GM11168 (cell line): ENCODE results near the gene ZNF236.
"Not testable (repeated sequence)": the region's sequence is repeated elsewhere in the genome, so short reads cannot be mapped to it uniquely, and the experiment has no call there.

Source experiments
- in situ Hi-C: fragments of 300-500 bp; cut with MboI; formaldehyde crosslinking; loops from one replicate; pipeline ENCODE4 v1.12.0; 2022; ENCODE audit warnings: low sequenced_read_pairs; ENCODE audit not compliant: unreplicated experiment

The ZNF236 gene

DNA sequence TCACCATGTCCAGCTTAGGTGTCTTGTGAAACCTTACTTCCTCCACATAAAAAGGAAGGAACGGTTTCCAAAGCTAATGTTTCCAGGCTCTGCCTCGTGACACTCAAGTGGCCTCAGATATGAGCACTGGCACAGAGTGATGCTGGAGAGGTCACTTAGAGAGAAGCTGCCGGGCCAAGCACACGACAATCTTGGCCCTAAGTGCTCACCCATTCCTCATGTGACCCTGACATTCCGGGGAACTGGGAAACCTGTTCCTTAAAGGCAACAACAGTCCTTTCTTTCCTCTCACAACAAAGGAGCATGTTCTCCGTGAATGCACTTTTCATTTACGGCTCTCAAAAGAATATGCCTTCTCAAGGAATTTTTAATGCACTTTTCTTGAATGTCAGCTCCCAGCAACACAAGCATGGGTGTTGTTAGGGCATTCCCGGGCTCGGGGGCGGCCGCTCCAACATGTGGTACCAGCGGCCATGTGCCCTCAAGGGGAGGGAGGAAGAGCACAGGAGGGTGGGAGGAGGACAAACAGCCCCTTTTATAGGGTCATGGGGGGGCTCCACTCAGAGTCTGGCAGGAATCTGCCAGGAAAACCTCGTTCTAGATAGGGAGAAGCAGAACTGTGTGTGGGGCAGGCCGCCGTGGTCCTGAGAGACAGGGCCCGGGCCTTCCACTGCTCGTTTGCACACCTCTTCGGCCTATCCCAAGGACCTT is 191.6 kb downstream of the ZNF236 start:
- in situ Hi-C loops, result no loop called here

DNA sequence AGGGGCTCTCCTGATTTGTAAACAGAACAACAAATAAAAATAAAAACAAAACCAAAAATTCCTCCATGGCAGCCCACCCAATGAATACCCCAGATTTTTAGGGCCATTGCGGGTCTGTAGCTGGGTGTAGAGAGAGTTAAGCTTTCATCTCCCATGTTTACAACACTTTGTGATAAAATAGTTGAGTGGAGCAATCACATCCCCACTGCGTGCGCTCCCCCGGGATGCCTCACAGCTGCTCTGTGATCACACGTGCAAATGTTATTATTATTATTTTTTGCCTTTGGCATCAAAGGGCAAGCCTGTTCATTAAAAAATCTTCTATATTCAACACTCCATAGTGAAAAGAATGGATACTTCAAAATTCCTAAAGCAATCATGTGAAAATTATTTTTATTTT is 192.2 kb downstream of the ZNF236 start:
- in situ Hi-C loops, result no loop called here

GRCh38 chr18:77015169-77015568 is 192.8 kb downstream of the ZNF236 start:
- in situ Hi-C loops, result no loop called here

DNA sequence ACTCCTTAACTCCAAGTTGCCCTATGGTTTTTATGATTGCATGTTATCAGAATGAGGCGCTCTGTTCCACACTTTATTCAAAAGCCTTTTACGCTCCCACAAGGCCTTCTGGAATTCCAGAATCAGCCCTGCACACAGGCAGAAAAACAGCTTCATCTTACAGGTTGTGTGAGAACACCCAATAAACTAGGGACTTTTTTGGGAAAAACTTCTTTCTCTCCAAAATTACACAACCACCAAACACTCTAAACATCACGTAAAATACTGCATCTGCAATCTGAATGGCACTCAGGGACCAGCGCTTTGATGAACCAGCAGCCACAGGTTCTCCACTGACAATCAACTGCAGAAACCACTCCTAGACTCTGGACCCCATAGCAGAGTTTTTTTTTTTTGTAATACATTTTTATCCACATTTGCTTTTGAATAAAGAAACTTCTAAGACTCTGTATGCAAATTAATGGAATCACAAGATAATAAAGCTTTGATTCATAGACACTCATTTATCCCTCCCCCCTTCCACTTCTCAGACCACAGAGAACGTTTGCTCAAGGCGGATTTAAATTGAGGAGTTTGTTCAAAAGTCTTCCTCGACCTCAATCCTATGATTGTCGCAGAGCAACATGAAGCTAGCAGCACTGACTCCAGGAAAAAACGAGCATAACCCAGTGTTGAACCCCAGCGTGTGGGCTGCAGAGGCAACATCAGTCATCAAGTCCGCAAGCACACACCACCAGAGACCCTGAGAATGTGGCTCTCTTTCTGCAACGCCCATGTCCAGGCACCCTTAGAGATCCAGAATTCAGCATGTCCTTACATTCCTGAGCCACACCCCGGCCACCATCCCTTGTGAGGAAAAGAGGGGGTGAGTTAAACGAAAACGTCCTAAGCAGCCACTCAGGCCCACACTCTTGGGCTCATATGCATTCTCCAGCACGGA is 193.7 kb downstream of the ZNF236 start:
- in situ Hi-C loops, result no loop called here

DNA sequence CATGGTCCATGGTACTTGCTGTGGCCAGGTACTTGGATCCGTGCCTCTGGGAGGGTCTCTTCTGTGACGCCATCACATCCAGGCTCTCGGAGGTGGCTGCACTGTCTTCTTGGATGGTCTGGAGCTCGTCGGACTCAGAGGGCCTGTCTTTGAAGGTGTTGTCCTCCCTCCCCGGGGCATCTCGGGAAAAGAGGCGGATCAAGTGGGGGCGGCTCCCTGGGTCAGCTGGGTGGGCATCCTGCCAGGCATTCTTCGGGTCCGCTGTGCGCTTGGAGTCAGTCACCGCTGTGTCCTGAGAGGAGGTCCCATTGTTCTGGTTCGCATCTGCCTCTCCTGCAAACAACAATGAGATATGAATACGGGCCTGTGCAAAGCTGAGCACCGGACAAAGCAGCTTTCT is 194.6 kb downstream of the ZNF236 start:
- in situ Hi-C loops, result no loop called here

- in situ Hi-C loops, result no loop called here
Observed at GRCh38 chr18:77017355-77017754, 195.0 kb downstream of the ZNF236 start.

GRCh38 chr18:77018650-77019049 is 196.3 kb downstream of the ZNF236 start:
- in situ Hi-C loops, result not testable (repeated sequence)

DNA sequence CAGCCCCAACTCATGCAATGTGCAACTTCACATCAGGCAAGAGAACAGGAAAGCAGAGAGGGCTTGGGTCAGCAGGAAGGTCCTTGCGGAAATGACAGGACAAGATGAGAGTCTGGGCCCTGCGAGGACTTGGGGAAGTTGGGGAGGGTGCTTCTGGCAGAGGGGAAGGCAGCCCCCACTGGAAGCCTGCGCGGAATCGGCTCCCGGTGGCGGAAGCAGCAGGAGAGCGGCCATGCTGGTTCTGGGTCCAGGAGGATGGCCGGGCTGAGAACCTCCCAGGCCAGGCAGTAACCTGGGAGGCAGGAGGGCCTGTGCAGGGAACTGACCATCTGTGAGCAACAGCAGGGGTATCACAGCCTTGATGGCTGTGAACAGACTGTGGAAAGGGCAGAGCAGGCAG is 197.3 kb downstream of the ZNF236 start:
- in situ Hi-C loops, result no loop called here
